ENCODE data around the gene FBXO33.

FBXO33 gene

GRCh38 chr14:39431416-39432178, 636 bp downstream of the FBXO33 start:
- DNase-seq, result peak; percentile 25

- DNase-seq, result no peak
Measured at GRCh38 chr14:39430762-39431415, 1.3 kb downstream of the FBXO33 start.

- no peak for DNase-seq
Measured at GRCh38 chr14:39428118-39428517, 4.1 kb downstream of the FBXO33 start.

- peak; percentile 64 for DNase-seq
Measured at GRCh38 chr14:39426605-39427004, 5.6 kb downstream of the FBXO33 start.

GRCh38 chr14:39425947-39426346, 6.3 kb downstream of the FBXO33 start:
- no peak for DNase-seq

- DNase-seq, result no peak
Measured at GRCh38 chr14:39423793-39424192, 8.4 kb downstream of the FBXO33 start.

GRCh38 chr14:39422243-39422642, 10.0 kb downstream of the FBXO33 start:
- DNase-seq, result no peak

- DNase-seq, result no peak
Measured at GRCh38 chr14:39419272-39419671, 13.0 kb downstream of the FBXO33 start.

GRCh38 chr14:39417014-39417413, 15.2 kb downstream of the FBXO33 start:
- DNase-seq, result no peak

GRCh38 chr14:39416072-39416471, 16.2 kb downstream of the FBXO33 start:
- no peak for DNase-seq

- DNase-seq, result no peak
Measured at GRCh38 chr14:39406560-39406959, 25.7 kb downstream of the FBXO33 start.

- no peak for DNase-seq
Measured at GRCh38 chr14:39398382-39398781, 33.9 kb downstream of the FBXO33 start.

- peak; percentile 12 for DNase-seq
Measured at GRCh38 chr14:39396448-39396847, 35.8 kb downstream of the FBXO33 start.

- DNase-seq, result no peak
Measured at GRCh38 chr14:39395555-39396254, 36.5 kb downstream of the FBXO33 start.

- DNase-seq, result no peak
Measured at GRCh38 chr14:39393289-39393688, 38.9 kb downstream of the FBXO33 start.

GRCh38 chr14:39384177-39384576, 48.1 kb downstream of the FBXO33 start:
- no peak for DNase-seq

- no peak for DNase-seq
Measured at GRCh38 chr14:39383741-39384140, 48.5 kb downstream of the FBXO33 start.

GRCh38 chr14:39383026-39383660, 49.1 kb downstream of the FBXO33 start:
- DNase-seq, result no peak

- no peak for DNase-seq
Measured at GRCh38 chr14:39382463-39382862, 49.8 kb downstream of the FBXO33 start.

- DNase-seq, result no peak
Measured at GRCh38 chr14:39381366-39381765, 50.9 kb downstream of the FBXO33 start.

- DNase-seq, result peak; percentile 14
Measured at GRCh38 chr14:39376667-39377403, 55.4 kb downstream of the FBXO33 start.

- DNase-seq, result peak; percentile 71
Measured at GRCh38 chr14:39374851-39375250, 57.4 kb downstream of the FBXO33 start.
